Daoy (cell line): ENCODE measurements around the gene KRR1. TPM values are rescaled to one million over a fixed set of nuclear protein-coding genes. Genes with fewer than 3 reads are reported as not detected.

Source experiments
- total RNA-seq: library from RNA; depleted of rRNA; stranded (reverse); fragments of >200 nt; shearing (Covaris generic); gene quantifications from 2 replicates; pipeline ENCODE4 v1.2.3, GENCODE V29; 2014; rRNA removed

The KRR1 gene
- total RNA-seq, 1 experiment from 2014 or later = 50.3 TPM

Other genes starting within 250 kb of the KRR1 start
- gene CAPS2, start 181.3 kb downstream of the KRR1 start, total RNA-seq = 1.3 and 3.5 TPM in 2 replicates
- gene GLIPR1L1, start 176.9 kb downstream of the KRR1 start, total RNA-seq = not detected in 2 replicates
- 1.8 TPM in 1 of 2 replicates, not detected in the other for gene GLIPR1L2, start 120.5 kb downstream of the KRR1 start, total RNA-seq
- 71.9 and 73.3 TPM in 2 replicates for gene GLIPR1, start 30.9 kb downstream of the KRR1 start, total RNA-seq